Measurements from ENCODE around the gene NCKAP5L.
"Not testable (repeated sequence)": the region's sequence is repeated elsewhere in the genome, so short reads cannot be mapped to it uniquely, and the experiment has no call there.

NCKAP5L gene

DNA sequence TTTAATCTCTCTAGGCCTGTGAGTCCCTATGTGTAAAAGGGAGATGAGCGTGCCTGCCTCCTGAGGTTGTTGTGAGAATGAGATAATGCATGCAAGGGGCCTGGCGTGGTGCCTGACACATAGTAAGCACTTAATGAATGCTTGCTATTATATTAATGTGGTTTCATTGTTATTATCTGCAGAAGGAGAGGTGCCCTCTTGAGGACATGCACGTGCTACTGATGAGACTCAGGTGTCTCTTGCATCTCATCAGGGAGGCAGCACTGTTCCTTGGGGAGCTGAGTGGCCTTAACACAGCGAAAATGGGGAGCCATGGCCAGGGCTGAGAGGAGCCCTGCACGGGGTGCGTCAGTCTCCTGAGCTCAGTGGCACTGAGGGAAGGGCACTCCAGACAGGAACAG lies 44.6 kb upstream of the NCKAP5L start:
- H4K20me1 ChIP-seq (ENCODE audit: control insufficient read depth, insufficient read depth, low read depth, low read length) = no peaks in the 10 kb centered on the region
- no peak overlapping the region for H3K4me3 ChIP-seq (ENCODE audit: low read length)
- no peaks in the 10 kb centered on the region for H3K4me1 ChIP-seq (ENCODE audit: control insufficient read depth, low read length)
- no peak overlapping the region for H3K27ac ChIP-seq (ENCODE audit: low read depth, low read length)
- TF ChIP-seq CTCF (IDR thresholded peaks at IDR 0.05; ENCODE audit: low read depth, low read length, poor library complexity, severe bottlenecking) (no peak), EZH2phosphoT487 (IDR thresholded peaks at IDR 0.05; ENCODE audit: borderline replicate concordance, low read length) (no peak)
- no peaks in the 10 kb centered on the region for H3K79me2 ChIP-seq (ENCODE audit: control insufficient read depth, low read length)
- no peaks in the 10 kb centered on the region for H3K27me3 ChIP-seq (ENCODE audit: control insufficient read depth, low read length)
- H3K9me3 ChIP-seq (ENCODE audit: control insufficient read depth, insufficient read depth, low read length) = no peaks in the 10 kb centered on the region
- H3K9me2 ChIP-seq (replicated peaks; ENCODE audit: control insufficient read depth, low read length) = no peaks in the 10 kb centered on the region
- 0 out of 2 replicates have a peak, but pooled peaks cover 3% of the 10 kb centered on the region for H3F3A ChIP-seq (ENCODE audit: control insufficient read depth, insufficient read depth)
- H3K4me2 ChIP-seq (ENCODE audit: low read length) = no peak overlapping the region
- no peaks in the 10 kb centered on the region for H3K36me3 ChIP-seq (ENCODE audit: control insufficient read depth, low read length)

GRCh38 chr12:49872381-49872780 lies 44.2 kb upstream of the NCKAP5L start:
- H3K27me3 ChIP-seq (ENCODE audit: control insufficient read depth, low read length) = no peaks in the 10 kb centered on the region
- no peaks in the 10 kb centered on the region for H3K4me1 ChIP-seq (ENCODE audit: control insufficient read depth, low read length)
- H3K4me3 ChIP-seq (ENCODE audit: low read length) = no peak overlapping the region
- no peak overlapping the region for H3K27ac ChIP-seq (ENCODE audit: low read depth, low read length)
- no peaks in the 10 kb centered on the region for H3K79me2 ChIP-seq (ENCODE audit: control insufficient read depth, low read length)
- H3K4me2 ChIP-seq (ENCODE audit: low read length) = no peak overlapping the region
- no peaks in the 10 kb centered on the region for H3K36me3 ChIP-seq (ENCODE audit: control insufficient read depth, low read length)
- TF ChIP-seq EZH2phosphoT487 (IDR thresholded peaks at IDR 0.05; ENCODE audit: borderline replicate concordance, low read length) (no peak), CTCF (IDR thresholded peaks at IDR 0.05; ENCODE audit: low read depth, low read length, poor library complexity, severe bottlenecking) (no peak)
- H3F3A ChIP-seq (ENCODE audit: control insufficient read depth, insufficient read depth) = 0 out of 2 replicates have a peak, but pooled peaks cover under 1% of the 10 kb centered on the region
- no peaks in the 10 kb centered on the region for H4K20me1 ChIP-seq (ENCODE audit: control insufficient read depth, insufficient read depth, low read depth, low read length)
- H3K9me2 ChIP-seq (replicated peaks; ENCODE audit: control insufficient read depth, low read length) = no peaks in the 10 kb centered on the region
- no peaks in the 10 kb centered on the region for H3K9me3 ChIP-seq (ENCODE audit: control insufficient read depth, insufficient read depth, low read length)

- H4K20me1 ChIP-seq (ENCODE audit: control insufficient read depth, insufficient read depth, low read depth, low read length); H3K79me2 ChIP-seq (ENCODE audit: control insufficient read depth, low read length); H3K4me1 ChIP-seq (ENCODE audit: control insufficient read depth, low read length); H3F3A ChIP-seq (ENCODE audit: control insufficient read depth, insufficient read depth); H3K4me3 ChIP-seq (ENCODE audit: low read length); H3K27me3 ChIP-seq (ENCODE audit: control insufficient read depth, low read length); H3K27ac ChIP-seq (ENCODE audit: low read depth, low read length); H3K9me2 ChIP-seq (replicated peaks; ENCODE audit: control insufficient read depth, low read length); H3K9me3 ChIP-seq (ENCODE audit: control insufficient read depth, insufficient read depth, low read length); H3K4me2 ChIP-seq (ENCODE audit: low read length); H3K36me3 ChIP-seq (ENCODE audit: control insufficient read depth, low read length): not testable (repeated sequence)
These were observed 43.6 kb upstream of the NCKAP5L start for GRCh38 chr12:49871811-49872251.

- H3K4me1 ChIP-seq (ENCODE audit: control insufficient read depth, low read length) = no peaks in the 10 kb centered on the region
- TF ChIP-seq CTCF (IDR thresholded peaks at IDR 0.05; ENCODE audit: low read depth, low read length, poor library complexity, severe bottlenecking) (no peak), EZH2phosphoT487 (IDR thresholded peaks at IDR 0.05; ENCODE audit: borderline replicate concordance, low read length) (no peak)
- H3K36me3 ChIP-seq (ENCODE audit: control insufficient read depth, low read length) = no peaks in the 10 kb centered on the region
- H3K4me3 ChIP-seq (ENCODE audit: low read length) = no peak overlapping the region
- H4K20me1 ChIP-seq (ENCODE audit: control insufficient read depth, insufficient read depth, low read depth, low read length) = no peaks in the 10 kb centered on the region
- H3K27me3 ChIP-seq (ENCODE audit: control insufficient read depth, low read length) = no peaks in the 10 kb centered on the region
- no peak overlapping the region for H3K4me2 ChIP-seq (ENCODE audit: low read length)
- H3K79me2 ChIP-seq (ENCODE audit: control insufficient read depth, low read length) = no peaks in the 10 kb centered on the region
- H3K9me3 ChIP-seq (ENCODE audit: control insufficient read depth, insufficient read depth, low read length) = no peaks in the 10 kb centered on the region
- no peaks in the 10 kb centered on the region for H3F3A ChIP-seq (ENCODE audit: control insufficient read depth, insufficient read depth)
- no peak overlapping the region for H3K27ac ChIP-seq (ENCODE audit: low read depth, low read length)
- no peaks in the 10 kb centered on the region for H3K9me2 ChIP-seq (replicated peaks; ENCODE audit: control insufficient read depth, low read length)
These were observed 43.0 kb upstream of the NCKAP5L start for GRCh38 chr12:49871263-49871561.
